HepG2 (cell line): ENCODE measurements around the gene VPS26B.

Experiments
- E2F1 ChIP-seq: sonication (generic); formaldehyde crosslinking; IDR thresholded peaks from 2 replicates; pipeline ENCODE4 v1.5.0; 2020; ENCODE audit warnings: missing genetic modification reagents
- ZBTB26 ChIP-seq: IDR thresholded peaks from 2 replicates; pipeline ENCODE4 v1.6.1; 2016; ENCODE audit warnings: missing compliant biosample characterization, missing genetic modification reagents, borderline replicate concordance

- TF ChIP-seq ZBTB26 (CRISPR knock-in tag) (no peak), E2F1 (CRISPR knock-in tag) (no peak)
Measured at GRCh38 chr11:134248910-134249480, 24.5 kb downstream of the VPS26B start.
